Neural crest cell (in vitro differentiated cells): ENCODE results near the gene IGSF9B. TPM values are rescaled to one million over a fixed set of nuclear protein-coding genes. Genes with fewer than 3 reads are reported as not detected.

Experiments
- DNase-seq: peaks from one replicate; pipeline ENCODE4 v3.0.0; 2021; ENCODE audit warnings: low read depth, mixed read lengths, low spot score
- H3K27ac Mint-ChIP-seq: one replicate; pipeline ENCODE4 v1.8.0; 2021; ENCODE audit warnings: mild to moderate bottlenecking, mixed read lengths; ENCODE audit not compliant: unreplicated experiment
- H3K27me3 Mint-ChIP-seq: 2 replicates; pipeline ENCODE4 v1.8.0; 2021; ENCODE audit warnings: low read depth, mild to moderate bottlenecking, mixed read lengths
- H3K36me3 Mint-ChIP-seq: 2 replicates; pipeline ENCODE4 v1.8.0; 2021; ENCODE audit warnings: low read depth, mild to moderate bottlenecking, mixed read lengths
- H3K4me1 Mint-ChIP-seq: 2 replicates; pipeline ENCODE4 v1.8.0; 2021; ENCODE audit warnings: mixed read lengths
- H3K4me3 Mint-ChIP-seq: one replicate; pipeline ENCODE4 v1.8.0; 2021; ENCODE audit warnings: mild to moderate bottlenecking, mixed read lengths
- H3K9me3 Mint-ChIP-seq: 2 replicates; pipeline ENCODE4 v1.8.0; 2021; ENCODE audit warnings: mixed read lengths
- CTCF ChIP-seq: fragments of 200-600 bp; sonication (generic); conservative IDR thresholded peaks from 2 replicates; pipeline ENCODE4 v1.5.0; 2021; ENCODE audit warnings: antibody characterized with exemption, mild to moderate bottlenecking
- total RNA-seq: library from RNA; stranded (reverse); gene quantifications from 2 replicates; pipeline ENCODE4 v1.2.1, GENCODE V29; 2021

IGSF9B gene
- total RNA-seq, 1 donor from 2014 or later, result 12.9 TPM

- Mint-ChIP-seq H3K4me1 (peaks cover 3% of the 10 kb centered on the region), H3K27ac (no peak overlapping the region), H3K27me3 (no peaks in the 10 kb centered on the region), H3K9me3 (no peaks in the 10 kb centered on the region), H3K36me3 (no peaks in the 10 kb centered on the region), H3K4me3 (no peak overlapping the region)
- TF ChIP-seq CTCF, result no peak
- DNase-seq, result no peak
Measured at GRCh38 chr11:133921513-133921912, 35.3 kb downstream of the IGSF9B start.

- Mint-ChIP-seq H3K9me3 (no peaks in the 10 kb centered on the region), H3K27ac (no peak overlapping the region), H3K4me3 (no peak overlapping the region), H3K27me3 (no peaks in the 10 kb centered on the region), H3K36me3 (no peaks in the 10 kb centered on the region), H3K4me1 (peaks cover 3% of the 10 kb centered on the region)
- TF ChIP-seq CTCF, result no peak
- DNase-seq, result no peak
Measured at GRCh38 chr11:133921026-133921425, 35.7 kb downstream of the IGSF9B start.

- no peak for TF ChIP-seq CTCF
- H3K4me1 Mint-ChIP-seq, result peaks cover 3% of the 10 kb centered on the region
- H3K27ac Mint-ChIP-seq, result no peak overlapping the region
- DNase-seq, result no peak
- no peaks in the 10 kb centered on the region for H3K36me3 Mint-ChIP-seq
- H3K9me3 Mint-ChIP-seq, result no peaks in the 10 kb centered on the region
- H3K27me3 Mint-ChIP-seq, result no peaks in the 10 kb centered on the region
- no peak overlapping the region for H3K4me3 Mint-ChIP-seq
Measured at GRCh38 chr11:133920109-133920990, 36.4 kb downstream of the IGSF9B start.

GRCh38 chr11:133919330-133920108, 37.2 kb downstream of the IGSF9B start:
- H3K4me3 Mint-ChIP-seq, result no peak overlapping the region
- peaks cover 3% of the 10 kb centered on the region for H3K4me1 Mint-ChIP-seq
- no peaks in the 10 kb centered on the region for H3K36me3 Mint-ChIP-seq
- DNase-seq, result no peak
- TF ChIP-seq CTCF, result no peak
- no peaks in the 10 kb centered on the region for H3K9me3 Mint-ChIP-seq
- H3K27ac Mint-ChIP-seq, result no peak overlapping the region
- no peaks in the 10 kb centered on the region for H3K27me3 Mint-ChIP-seq

GRCh38 chr11:133918608-133919260, 38.0 kb downstream of the IGSF9B start:
- Mint-ChIP-seq H3K36me3 (no peaks in the 10 kb centered on the region), H3K4me3 (no peak overlapping the region), H3K4me1 (peaks cover 3% of the 10 kb centered on the region), H3K9me3 (no peaks in the 10 kb centered on the region), H3K27me3 (no peaks in the 10 kb centered on the region), H3K27ac (no peak overlapping the region)
- DNase-seq, result no peak
- TF ChIP-seq CTCF, result no peak
